ENCODE data around the gene ZFAND3.

GRCh38 chr6:38152620-38153019 lies 333.1 kb downstream of the ZFAND3 start:
- TF ChIP-seq CTCF (IDR thresholded peaks at IDR 0.05 in 8 of 11, conservative IDR thresholded peaks at IDR 0.05 in 3 of 11): no peak
- TF ChIP-seq POLR2A (IDR thresholded peaks at IDR 0.05): no peak

All from spleen (tissue), 7 donors.